Measurements from ENCODE around the gene USP10. TPM values are rescaled to one million over a fixed set of nuclear protein-coding genes. Genes with fewer than 3 reads are reported as not detected.

USP10 gene
- total and polyA plus RNA-seq, 2 donors (not counting 3 experiments of a cell fraction or from before 2014, with no cell fraction given) = 84.0 to 115 TPM

DNA sequence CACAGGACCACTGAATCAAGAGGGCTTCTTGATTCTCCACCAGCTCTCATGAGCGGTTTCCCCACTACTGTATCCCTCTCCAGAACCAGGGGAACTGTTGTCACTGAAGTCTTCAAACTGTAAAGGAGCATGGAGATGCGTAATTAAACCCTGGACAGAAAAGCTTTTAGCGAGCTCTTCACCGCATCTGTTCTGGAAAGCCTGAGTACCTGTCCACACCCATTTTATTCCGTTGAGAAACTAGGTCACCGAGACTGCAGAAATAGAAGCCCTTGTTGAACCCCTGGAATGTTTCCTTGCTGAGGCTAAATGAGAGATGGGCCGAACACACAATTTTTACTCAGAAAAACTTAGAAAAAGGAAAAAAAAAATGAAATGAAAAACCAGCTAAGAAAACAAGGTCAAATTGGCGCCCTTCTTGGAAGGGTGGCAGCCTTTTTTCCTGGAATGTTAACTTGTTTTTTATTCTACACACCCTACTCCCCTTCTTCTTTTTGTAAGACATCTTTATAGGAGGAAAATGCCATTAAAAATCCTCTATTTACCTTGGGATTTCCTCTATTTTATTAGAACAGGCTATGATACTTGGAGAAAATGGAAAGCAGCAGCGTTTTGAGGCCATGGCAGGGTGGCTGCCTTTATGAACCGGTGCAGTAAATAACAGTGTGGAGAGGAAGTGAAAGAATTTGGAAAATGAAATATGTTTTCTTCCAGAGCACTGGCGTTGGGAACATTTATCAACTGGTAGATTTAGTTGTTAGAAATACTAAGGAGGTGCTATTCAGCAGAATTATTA lies 67.4 kb downstream of the USP10 start:
- peaks cover 14 to 22% of the 10 kb centered on the region in 2 experiments for H3K36me3 ChIP-seq (ENCODE audit: control insufficient read depth in 2 of 2, extremely low read depth in 1 of 2, insufficient read depth in 2 of 2, low read length in 2 of 2)
- CTCF ChIA-PET = interaction anchor here (1.1 to 1.7 kb wide), 3 partner anchors 13 to 204 kb away, joined by 4 to 8 read pairs (median 5); no protein-coding TSS in a partner anchor
- H3K9me3 ChIP-seq (replicated peaks; ENCODE audit: control insufficient read depth, insufficient read depth, low read length) = no peaks in the 10 kb centered on the region
- peaks cover 6% of the 10 kb centered on the region for H3K79me2 ChIP-seq (ENCODE audit: control insufficient read depth, insufficient read depth, low read length)
- intact Hi-C loops (cut with micrococcal nuclease) (no loop called here), dilution Hi-C loops (cut with MboI; ENCODE audit: extremely low pct_ligation_motif_present, low sequenced_read_pairs) (loop anchor here (25.0 kb wide), 1 partner anchor 195 kb away; no protein-coding TSS in a partner anchor)
- H3K9ac ChIP-seq (replicated peaks; ENCODE audit: extremely low read depth, insufficient read depth, low read length) = no peak overlapping the region
- TF ChIP-seq FOS (IDR thresholded peaks at IDR 0.05; ENCODE audit: borderline replicate concordance, insufficient read depth, low read length) (no peak), POLR2A (IDR thresholded peaks at IDR 0.05; ENCODE audit: low read depth, low read length) (no peak), MYC (IDR thresholded peaks at IDR 0.05; ENCODE audit: low read depth, low read length) (no peak), GATA2 (IDR thresholded peaks at IDR 0.05; ENCODE audit: insufficient read depth, insufficient read length, low read depth, low read length) (no peak), JUN (IDR thresholded peaks at IDR 0.05; ENCODE audit: borderline replicate concordance, insufficient read depth, insufficient read length, low read depth) (no peak), POLR2AphosphoS5 (IDR thresholded peaks at IDR 0.05; ENCODE audit: insufficient read depth, low read depth, low read length) (no peak), EZH2 (IDR thresholded peaks at IDR 0.05; ENCODE audit: borderline replicate concordance, low read depth, low read length, severe bottlenecking) (no peak)
- TF ChIP-seq, protein P1, sequence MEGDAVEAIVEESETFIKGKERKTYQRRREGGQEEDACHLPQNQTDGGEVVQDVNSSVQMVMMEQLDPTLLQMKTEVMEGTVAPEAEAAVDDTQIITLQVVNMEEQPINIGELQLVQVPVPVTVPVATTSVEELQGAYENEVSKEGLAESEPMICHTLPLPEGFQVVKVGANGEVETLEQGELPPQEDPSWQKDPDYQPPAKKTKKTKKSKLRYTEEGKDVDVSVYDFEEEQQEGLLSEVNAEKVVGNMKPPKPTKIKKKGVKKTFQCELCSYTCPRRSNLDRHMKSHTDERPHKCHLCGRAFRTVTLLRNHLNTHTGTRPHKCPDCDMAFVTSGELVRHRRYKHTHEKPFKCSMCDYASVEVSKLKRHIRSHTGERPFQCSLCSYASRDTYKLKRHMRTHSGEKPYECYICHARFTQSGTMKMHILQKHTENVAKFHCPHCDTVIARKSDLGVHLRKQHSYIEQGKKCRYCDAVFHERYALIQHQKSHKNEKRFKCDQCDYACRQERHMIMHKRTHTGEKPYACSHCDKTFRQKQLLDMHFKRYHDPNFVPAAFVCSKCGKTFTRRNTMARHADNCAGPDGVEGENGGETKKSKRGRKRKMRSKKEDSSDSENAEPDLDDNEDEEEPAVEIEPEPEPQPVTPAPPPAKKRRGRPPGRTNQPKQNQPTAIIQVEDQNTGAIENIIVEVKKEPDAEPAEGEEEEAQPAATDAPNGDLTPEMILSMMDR (IDR thresholded peaks at IDR 0.05; ENCODE audit: extremely low read depth in 1 of 2, insufficient read depth in 1 of 2, low read depth in 1 of 2, low read length in 2 of 2) = no peak
- TF ChIP-seq, protein P2, sequence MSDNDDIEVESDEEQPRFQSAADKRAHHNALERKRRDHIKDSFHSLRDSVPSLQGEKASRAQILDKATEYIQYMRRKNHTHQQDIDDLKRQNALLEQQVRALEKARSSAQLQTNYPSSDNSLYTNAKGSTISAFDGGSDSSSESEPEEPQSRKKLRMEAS (IDR thresholded peaks at IDR 0.05; ENCODE audit: insufficient read depth, insufficient read length) = no peak
- no peak overlapping the region for H3K27ac ChIP-seq (ENCODE audit: insufficient read depth, low read depth, low read length)
- H2AFZ ChIP-seq (ENCODE audit: low read depth, low read length) = no peak overlapping the region
- POLR2A ChIA-PET = no interaction called here
- H3K4me3 ChIP-seq (replicated peaks in 1 of 3; ENCODE audit: insufficient read depth in 1 of 3, low read depth in 1 of 3, low read length in 3 of 3) = no peak overlapping the region
- peak; percentile 58 for DNase-seq (ENCODE audit: low read depth, low spot score)
- peak; percentile 62 for FAIRE-seq
- no TSS peak for BruUV-seq (replicated peaks)
- H4K20me1 ChIP-seq (replicated peaks; ENCODE audit: control insufficient read depth, extremely low read depth, insufficient read depth, low read length) = no peaks in the 10 kb centered on the region
- H3K4me2 ChIP-seq (ENCODE audit: insufficient read depth, low read length) = no peak overlapping the region
- H3K9me1 ChIP-seq (replicated peaks; ENCODE audit: control insufficient read depth, extremely low read depth, insufficient read depth, low read length) = no peaks in the 10 kb centered on the region
- H3K4me1 ChIP-seq (ENCODE audit: control insufficient read depth, extremely low read depth, insufficient read depth, low read length) = no peaks in the 10 kb centered on the region
- no peaks in the 10 kb centered on the region for H3K27me3 ChIP-seq (ENCODE audit: control insufficient read depth in 2 of 2, insufficient read depth in 2 of 2, low read length in 2 of 2)

Measured in endothelial cell of umbilical vein (primary cell).